Lung microvascular endothelial cell (primary cell): ENCODE data around the gene SCD. TPM values are rescaled to one million over a fixed set of nuclear protein-coding genes. Genes with fewer than 3 reads are reported as not detected.

ENCODE experiments used
- DNase-seq, 2 donors: peaks; one replicate each; pipeline versions ENCODE4 v3.0.0 to v3.0.0-alpha.2; 2010; ENCODE audit warnings: low read depth in 2 of 2
- total RNA-seq: library from RNA; depleted of rRNA; stranded (reverse); fragments of >200 nt; gene quantifications from 2 replicates; pipeline ENCODE4 v1.2.1, GENCODE V29; 2014

SCD gene
- total RNA-seq, 1 donor from 2014 or later: 29.8 TPM

DNA sequence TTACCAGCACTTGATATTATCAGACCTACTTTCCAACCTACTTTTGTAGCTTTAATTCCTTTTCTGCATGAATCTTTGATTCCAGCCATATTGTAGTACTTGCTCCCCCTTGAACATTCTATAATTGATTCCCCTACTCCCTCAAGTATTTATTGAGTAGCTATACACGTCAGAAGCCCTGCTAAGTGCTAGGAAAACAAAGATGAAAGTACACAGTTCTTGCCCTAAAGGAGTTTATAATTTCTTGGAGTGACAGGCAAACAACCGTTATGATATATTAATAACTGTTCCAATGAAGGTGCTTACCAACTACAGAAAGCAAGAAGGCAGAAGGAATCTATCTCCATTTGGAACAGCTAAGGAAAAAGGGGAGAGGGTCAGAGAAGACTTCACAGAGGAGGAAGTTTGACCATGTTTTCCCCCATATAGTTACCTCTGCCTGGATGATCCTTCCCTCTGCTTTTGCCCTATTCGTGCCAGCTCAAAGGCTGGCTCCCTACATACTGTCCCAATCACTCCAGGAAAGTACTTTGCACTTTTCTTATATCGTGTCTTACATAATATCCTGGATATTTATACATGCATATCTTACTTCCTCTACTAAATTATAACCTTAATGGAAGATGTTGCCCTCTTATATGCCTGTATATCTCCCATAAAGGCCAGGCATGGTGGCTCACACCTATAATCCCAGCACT lies 54.7 kb downstream of the SCD start:
- no peak for DNase-seq

DNA sequence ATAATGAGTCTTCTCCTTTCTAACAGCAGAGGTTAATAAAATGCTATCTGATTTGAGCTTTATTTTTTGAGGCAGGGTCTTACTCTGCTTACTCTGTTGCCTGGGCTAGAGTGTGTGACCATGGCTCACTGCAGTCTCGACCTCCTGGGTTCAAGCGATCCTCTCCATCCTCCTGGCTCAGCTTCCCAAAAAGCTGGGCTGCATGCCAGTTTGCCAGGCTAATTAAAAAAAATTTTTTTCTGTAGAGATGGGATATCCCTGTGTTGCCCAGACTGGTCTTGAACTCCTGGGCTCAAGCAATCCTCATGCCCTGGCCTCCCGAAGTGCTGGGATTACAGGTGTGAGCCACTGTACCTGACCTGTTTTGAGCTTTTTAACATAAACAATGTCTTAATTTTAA lies 56.7 kb downstream of the SCD start:
- no peak for DNase-seq

DNA sequence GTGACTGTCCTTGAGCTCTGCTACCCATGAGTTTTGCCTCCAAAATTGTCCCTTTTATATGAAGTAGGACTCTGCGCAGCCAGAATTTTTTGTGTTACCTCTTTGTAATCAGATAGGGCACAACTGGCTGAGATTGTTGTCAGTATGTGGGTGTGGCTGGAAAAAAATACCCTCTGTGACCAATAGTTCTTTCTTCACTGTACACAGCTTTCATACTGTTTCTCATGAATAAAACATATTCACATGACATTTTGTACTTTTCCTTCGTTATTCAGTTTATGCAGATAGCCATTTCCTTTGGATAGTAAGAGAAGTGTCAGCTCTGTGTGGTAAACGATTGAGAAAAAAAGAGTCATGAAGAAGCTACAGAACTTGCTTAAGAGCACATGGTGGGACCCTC lies 66.1 kb downstream of the SCD start:
- DNase-seq: no peak

Other genes with a start within 250 kb of the SCD start
- 21.8 and 28.0 TPM in 2 replicates for gene ERLIN1, start 161.2 kb upstream of the SCD start, total RNA-seq
- gene CHUK, start 117.6 kb upstream of the SCD start, total RNA-seq: 16.1 and 21.2 TPM in 2 replicates
- 20.5 and 21.0 TPM in 2 replicates for gene CWF19L1, start 79.6 kb upstream of the SCD start, total RNA-seq
- 28.2 and 40.1 TPM in 2 replicates for gene BLOC1S2, start 60.6 kb upstream of the SCD start, total RNA-seq
- gene PKD2L1, start 17.0 kb upstream of the SCD start, total RNA-seq: not detected in 2 replicates
- gene WNT8B, start 115.8 kb downstream of the SCD start, total RNA-seq: not detected in 2 replicates
- 0.65 and 2.0 TPM in 2 replicates for gene SEC31B, start 172.6 kb downstream of the SCD start, total RNA-seq
- gene NDUFB8, start 182.6 kb downstream of the SCD start, total RNA-seq: 152 and 182 TPM in 2 replicates
- gene HIF1AN, start 188.7 kb downstream of the SCD start, total RNA-seq: 5.4 and 6.3 TPM in 2 replicates